ENCODE data around the gene HTRA3.

DNA sequence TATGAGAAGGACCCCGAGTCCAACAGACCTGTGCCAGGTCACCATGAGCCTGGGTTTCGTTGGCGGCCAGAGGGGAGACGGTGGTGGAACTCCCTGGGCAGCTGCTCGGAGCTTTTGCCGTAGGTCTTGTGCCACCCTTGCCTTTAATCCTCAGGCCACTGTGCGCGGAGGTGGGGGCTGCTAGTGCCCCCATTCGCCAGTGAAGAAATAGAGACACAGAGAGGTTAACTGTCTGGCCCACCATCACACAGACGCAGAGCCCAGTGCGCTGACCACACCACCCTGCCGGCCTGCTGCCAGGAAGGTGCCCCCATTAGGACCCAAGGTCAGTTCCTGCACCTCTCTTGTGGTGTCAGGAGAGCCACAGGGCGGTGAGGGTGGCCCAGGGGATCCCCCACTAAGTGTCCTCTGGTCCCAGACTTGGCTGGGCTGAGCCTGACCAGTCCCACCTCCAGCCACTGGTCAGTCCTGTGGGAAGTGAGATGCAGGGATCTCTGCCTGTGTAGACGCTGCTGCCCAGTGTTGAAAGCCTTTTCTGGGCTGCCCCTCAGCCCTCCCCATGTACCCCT lies 28.3 kb upstream of the HTRA3 start:
- no peak for TF ChIP-seq TAF1 (IDR thresholded peaks at IDR 0.05; ENCODE audit: low read depth)
- TF ChIP-seq, protein P1, sequence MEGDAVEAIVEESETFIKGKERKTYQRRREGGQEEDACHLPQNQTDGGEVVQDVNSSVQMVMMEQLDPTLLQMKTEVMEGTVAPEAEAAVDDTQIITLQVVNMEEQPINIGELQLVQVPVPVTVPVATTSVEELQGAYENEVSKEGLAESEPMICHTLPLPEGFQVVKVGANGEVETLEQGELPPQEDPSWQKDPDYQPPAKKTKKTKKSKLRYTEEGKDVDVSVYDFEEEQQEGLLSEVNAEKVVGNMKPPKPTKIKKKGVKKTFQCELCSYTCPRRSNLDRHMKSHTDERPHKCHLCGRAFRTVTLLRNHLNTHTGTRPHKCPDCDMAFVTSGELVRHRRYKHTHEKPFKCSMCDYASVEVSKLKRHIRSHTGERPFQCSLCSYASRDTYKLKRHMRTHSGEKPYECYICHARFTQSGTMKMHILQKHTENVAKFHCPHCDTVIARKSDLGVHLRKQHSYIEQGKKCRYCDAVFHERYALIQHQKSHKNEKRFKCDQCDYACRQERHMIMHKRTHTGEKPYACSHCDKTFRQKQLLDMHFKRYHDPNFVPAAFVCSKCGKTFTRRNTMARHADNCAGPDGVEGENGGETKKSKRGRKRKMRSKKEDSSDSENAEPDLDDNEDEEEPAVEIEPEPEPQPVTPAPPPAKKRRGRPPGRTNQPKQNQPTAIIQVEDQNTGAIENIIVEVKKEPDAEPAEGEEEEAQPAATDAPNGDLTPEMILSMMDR (IDR thresholded peaks at IDR 0.05; ENCODE audit: poor library complexity, severe bottlenecking) = no peak
- TF ChIP-seq MXI1 (conservative IDR thresholded peaks at IDR 0.05; ENCODE audit: poor library complexity, severe bottlenecking) = no peak
- no peak for TF ChIP-seq POLR2AphosphoS5 (IDR thresholded peaks at IDR 0.05)
- TF ChIP-seq EZH2 (IDR thresholded peaks at IDR 0.05; ENCODE audit: borderline replicate concordance, insufficient read depth, low read length, poor library complexity, severe bottlenecking) = no peak
- no peak for TF ChIP-seq EP300 (conservative IDR thresholded peaks at IDR 0.05; ENCODE audit: poor library complexity, severe bottlenecking)
- no peak for TF ChIP-seq RAD21 (conservative IDR thresholded peaks at IDR 0.05)

All from neural cell (in vitro differentiated cells).